GM10266 (cell line): Measurements from ENCODE around the gene OPN3.

Experiments
- DNase-seq: peaks from one replicate; pipeline ENCODE4 v3.0.0; 2012; ENCODE audit errors: extremely low spot score
- TF ChIP-seq, protein P1 (sequence below): IDR thresholded peaks from 2 replicates; pipeline ENCODE4 v1.5.1; 2012; ENCODE audit warnings: mild to moderate bottlenecking, low read depth; ENCODE audit not compliant: control insufficient read depth, insufficient read depth; ENCODE audit errors: missing control alignments

Gene OPN3

DNA sequence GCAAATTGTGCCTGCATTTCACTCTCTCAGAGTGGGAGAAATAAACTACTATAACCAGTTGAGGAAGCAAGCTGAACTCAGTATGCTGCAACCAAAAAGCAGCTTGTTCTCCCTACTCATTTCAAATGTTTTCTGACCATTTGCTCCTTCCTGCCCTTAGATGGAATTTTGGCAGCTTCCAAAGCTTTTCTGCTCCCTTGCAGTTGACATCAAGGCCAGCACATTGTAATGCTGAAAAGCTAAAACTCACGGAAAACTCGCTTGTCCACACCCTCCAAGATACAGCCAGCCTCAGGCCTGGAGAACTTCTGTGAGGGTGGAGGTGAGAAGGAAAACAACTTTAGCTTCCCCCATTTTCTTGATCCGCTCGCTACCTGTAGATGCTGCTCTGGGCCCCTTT is 5.0 kb upstream of the OPN3 start:
- TF ChIP-seq, protein P1, sequence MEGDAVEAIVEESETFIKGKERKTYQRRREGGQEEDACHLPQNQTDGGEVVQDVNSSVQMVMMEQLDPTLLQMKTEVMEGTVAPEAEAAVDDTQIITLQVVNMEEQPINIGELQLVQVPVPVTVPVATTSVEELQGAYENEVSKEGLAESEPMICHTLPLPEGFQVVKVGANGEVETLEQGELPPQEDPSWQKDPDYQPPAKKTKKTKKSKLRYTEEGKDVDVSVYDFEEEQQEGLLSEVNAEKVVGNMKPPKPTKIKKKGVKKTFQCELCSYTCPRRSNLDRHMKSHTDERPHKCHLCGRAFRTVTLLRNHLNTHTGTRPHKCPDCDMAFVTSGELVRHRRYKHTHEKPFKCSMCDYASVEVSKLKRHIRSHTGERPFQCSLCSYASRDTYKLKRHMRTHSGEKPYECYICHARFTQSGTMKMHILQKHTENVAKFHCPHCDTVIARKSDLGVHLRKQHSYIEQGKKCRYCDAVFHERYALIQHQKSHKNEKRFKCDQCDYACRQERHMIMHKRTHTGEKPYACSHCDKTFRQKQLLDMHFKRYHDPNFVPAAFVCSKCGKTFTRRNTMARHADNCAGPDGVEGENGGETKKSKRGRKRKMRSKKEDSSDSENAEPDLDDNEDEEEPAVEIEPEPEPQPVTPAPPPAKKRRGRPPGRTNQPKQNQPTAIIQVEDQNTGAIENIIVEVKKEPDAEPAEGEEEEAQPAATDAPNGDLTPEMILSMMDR: no peak
- no peak for DNase-seq

DNA sequence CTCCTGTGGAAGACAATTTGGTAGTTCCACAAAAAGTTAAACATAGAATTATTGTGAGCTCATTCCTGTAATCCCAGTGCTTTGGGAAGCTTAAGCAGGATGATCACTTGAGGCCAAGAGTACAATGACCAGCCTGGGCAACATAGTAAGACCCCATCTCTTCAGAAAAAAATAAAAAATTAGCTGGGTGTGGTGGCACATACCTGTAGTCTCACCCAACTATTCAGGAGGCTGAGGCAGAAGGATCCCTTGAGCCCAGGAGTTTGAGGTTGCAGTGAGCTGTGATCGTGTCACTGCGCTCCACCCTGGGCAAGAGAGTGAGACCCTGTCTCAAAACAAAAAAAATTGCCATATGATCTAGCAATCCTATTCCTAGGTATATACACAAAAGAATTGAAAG is 4.1 kb upstream of the OPN3 start:
- DNase-seq: no peak
- TF ChIP-seq, protein P1: no peak

DNA sequence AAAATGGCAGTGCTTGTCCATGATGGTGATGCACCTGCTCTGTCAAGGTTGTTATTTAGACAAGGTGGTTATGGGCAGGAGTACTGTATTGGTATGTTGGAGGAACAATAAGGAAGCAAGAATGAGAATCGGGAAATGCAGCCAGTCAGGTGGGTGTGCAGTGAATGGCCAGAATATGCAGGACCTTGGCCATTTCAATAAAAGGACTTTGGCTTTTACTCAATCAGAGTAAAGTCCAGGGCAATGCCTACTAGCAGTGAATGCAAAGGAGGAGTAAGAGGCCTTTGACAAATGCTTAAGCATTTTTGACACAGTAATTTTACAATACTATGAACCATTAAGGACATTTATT is 2.4 kb upstream of the OPN3 start:
- TF ChIP-seq, protein P1: no peak
- no peak for DNase-seq

DNA sequence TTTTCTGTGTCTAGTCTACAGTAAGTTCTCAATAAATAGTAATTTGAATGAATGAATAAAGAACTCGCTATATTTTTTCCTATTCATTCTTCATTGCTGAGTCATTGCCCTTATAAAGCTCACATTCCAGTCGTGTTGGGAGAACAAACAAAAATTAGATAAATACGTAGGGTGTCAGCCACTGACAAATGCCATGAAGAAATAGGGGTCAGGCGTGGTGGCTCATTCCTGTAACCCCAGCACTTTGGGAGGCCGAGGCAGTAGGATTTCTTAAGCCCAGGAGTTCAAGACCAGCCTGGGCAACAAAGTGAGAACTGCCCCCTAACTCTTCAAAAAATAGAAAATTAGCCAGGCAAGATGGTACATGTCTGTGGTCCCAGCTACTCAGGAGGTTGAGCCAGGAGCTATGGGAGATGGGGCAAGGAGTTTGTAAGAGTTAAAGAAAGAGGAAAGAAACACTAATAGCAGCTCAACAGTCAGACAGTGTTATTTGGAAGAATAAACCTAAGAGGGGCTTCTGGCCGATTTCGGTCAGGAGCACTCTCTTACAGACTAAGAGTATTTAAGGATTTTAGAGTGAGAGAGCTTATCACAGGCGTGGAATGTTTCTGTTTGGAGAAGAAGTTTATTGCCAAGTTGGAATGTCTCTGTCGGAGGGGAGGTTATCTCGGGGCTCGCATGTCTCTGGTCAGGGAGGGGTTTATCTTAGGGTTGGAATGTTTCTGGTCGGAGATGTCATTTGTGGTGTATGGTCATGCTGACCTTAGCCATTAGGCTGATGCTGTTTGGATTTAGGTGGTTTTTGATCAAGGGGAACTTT is 1.8 kb upstream of the OPN3 start:
- no peak for DNase-seq
- TF ChIP-seq, protein P1: no peak

DNA sequence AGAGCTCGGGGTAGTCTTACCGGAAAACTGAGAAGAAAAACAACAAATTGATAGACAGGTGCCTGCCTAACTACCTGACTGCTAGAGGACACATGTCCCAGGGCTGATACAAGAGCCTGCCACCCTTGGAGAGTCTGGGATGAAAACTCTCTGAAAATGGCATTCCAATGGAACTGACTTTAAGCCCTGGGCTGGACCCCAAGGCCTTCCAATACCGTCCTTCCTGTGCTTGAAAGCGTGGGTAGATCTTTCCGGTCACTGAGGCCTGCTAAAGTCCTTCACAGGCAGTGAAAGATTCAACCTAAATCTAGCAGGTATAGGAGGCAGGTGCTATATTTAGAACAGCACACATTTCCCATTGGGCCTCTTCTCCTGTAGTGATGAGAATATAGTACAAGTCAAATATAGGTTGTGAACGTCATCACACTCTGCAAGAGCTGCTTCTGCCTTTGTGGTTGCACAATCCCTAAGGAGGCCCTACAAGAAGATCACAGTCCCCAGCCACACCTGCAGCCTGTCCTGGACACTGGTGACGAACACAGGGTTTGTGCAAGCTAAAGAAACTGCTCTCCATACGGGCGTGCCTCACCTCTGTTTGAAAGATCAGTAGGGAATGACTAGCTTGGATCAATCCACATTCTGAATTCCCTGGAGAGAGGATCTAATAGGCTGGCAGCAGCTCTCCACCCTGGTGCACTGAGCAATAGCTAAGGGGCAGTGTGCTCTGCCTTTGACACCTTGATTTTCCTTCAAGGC is 876 bp upstream of the OPN3 start:
- peak; percentile 18 for DNase-seq
- TF ChIP-seq, protein P1: no peak

DNA sequence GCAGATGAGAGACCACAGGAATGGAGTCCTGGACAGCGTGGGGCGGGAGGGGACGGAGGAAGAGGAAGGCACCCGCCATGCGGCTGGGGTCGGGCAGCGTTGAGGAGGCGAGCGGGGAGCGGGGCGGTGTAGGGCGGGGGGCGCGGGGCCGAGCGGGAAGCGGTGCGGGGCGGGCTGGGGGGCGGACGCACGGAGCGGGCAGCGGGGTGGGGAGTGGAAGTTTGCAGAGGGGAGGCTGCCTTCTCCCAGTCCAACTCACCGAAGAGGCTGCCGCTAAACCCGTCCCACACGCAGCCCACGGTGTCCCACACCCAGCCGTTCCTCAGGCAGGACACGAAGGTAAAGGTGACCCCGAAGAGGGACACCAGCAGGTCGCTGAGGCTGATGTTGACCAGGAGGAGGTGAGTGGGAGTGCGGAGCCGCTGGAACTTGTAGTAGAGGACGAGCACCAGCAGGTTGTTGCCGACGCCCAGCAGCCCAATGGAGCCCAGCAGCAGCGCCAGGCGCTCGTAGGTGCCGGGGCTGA is 483 bp downstream of the OPN3 start:
- DNase-seq: no peak
- TF ChIP-seq, protein P1: no peak
